Measurements from ENCODE around the gene SZRD1. TPM values are rescaled to one million over a fixed set of nuclear protein-coding genes. Genes with fewer than 3 reads are reported as not detected.

SZRD1 gene
- total and polyA plus RNA-seq, 3 donors from 2014 or later = 47.8 to 88.5 (median 57.9) TPM

DNA sequence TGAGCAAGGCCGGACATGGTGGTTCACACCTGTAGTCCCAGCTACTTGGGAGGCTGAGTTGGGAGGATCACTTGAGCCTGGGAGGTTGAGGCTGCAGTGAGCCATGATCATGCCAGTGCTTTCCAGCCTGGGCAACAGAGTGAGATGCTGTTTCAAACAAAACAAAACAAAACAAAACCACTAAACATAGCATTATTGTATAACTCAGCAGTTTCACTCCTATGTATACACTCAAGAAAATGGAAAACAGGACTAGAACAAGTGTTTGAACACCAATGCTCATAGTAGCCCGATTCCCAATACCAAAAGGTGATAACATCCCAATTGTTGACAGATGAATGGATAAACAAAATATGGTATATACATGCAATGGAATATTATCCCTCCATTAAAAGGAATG lies 71.5 kb downstream of the SZRD1 start:
- Histone ChIP-seq H3K4me3 (no peak overlapping the region), H3K36me3 (ENCODE audit: low read depth, missing control alignments) (no peaks in the 10 kb centered on the region), H3K27ac (no peak overlapping the region), H3K27me3 (no peaks in the 10 kb centered on the region), H3K9me3 (no peaks in the 10 kb centered on the region), H3K4me1 (peaks cover 14% of the 10 kb centered on the region)
- TF ChIP-seq CTCF (IDR thresholded peaks at IDR 0.05) (no peak), POLR2A (IDR thresholded peaks at IDR 0.05) (no peak)
- DNase-seq = no peak
- 86 to 94% methylated on average over 2 of the region's 2 CpGs for WGBS, 2 donors
- intact Hi-C loops (cut with DNase I; ENCODE audit: low total_unique reads) = no loop called here

DNA sequence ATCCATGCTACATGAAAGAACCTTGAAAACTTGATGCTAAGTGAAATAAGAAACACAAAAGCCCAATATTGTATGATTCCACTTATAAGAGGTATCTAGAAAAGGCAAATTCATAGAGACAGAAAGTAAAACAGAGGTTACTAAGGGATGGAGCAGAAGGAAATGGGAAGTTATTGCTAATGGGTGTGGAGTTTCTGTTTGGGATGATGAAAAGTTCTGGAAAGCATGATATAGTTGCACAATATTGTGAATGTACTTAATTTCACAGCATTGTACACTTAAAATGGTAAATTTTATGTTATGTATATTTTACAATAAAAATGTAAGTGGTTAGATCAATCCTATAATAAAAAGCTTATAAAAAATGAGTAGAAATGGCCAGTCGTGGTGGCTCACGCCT lies 71.9 kb downstream of the SZRD1 start:
- no peaks in the 10 kb centered on the region for H3K27me3 ChIP-seq
- intact Hi-C loops (cut with DNase I; ENCODE audit: low total_unique reads) = no loop called here
- peaks cover 18% of the 10 kb centered on the region for H3K4me1 ChIP-seq
- H3K27ac ChIP-seq = no peak overlapping the region
- 72 to 75% methylated on average over 2 of the region's 2 CpGs for WGBS, 2 donors
- H3K4me3 ChIP-seq = no peak overlapping the region
- no peaks in the 10 kb centered on the region for H3K36me3 ChIP-seq (ENCODE audit: low read depth, missing control alignments)
- H3K9me3 ChIP-seq = no peaks in the 10 kb centered on the region
- TF ChIP-seq CTCF (IDR thresholded peaks at IDR 0.05) (no peak), POLR2A (IDR thresholded peaks at IDR 0.05) (no peak)
- DNase-seq = no peak

GRCh38 chr1:16440131-16440469 lies 73.1 kb downstream of the SZRD1 start:
- WGBS, 2 donors = 30 to 40% methylated on average over 7 of the region's 7 CpGs
- peak overlapping the region; percentile 90 to 93 for H3K4me3 ChIP-seq
- no peak for DNase-seq
- H3K27ac ChIP-seq = peak overlapping the region; percentile 47 to 78
- intact Hi-C loops (cut with DNase I; ENCODE audit: low total_unique reads) = no loop called here
- H3K9me3 ChIP-seq = no peaks in the 10 kb centered on the region
- no peaks in the 10 kb centered on the region for H3K27me3 ChIP-seq
- H3K4me1 ChIP-seq = peaks cover 25% of the 10 kb centered on the region
- H3K36me3 ChIP-seq (ENCODE audit: low read depth, missing control alignments) = no peaks in the 10 kb centered on the region
- TF ChIP-seq CTCF (IDR thresholded peaks at IDR 0.05) (no peak), POLR2A (IDR thresholded peaks at IDR 0.05) (no peak)

DNA sequence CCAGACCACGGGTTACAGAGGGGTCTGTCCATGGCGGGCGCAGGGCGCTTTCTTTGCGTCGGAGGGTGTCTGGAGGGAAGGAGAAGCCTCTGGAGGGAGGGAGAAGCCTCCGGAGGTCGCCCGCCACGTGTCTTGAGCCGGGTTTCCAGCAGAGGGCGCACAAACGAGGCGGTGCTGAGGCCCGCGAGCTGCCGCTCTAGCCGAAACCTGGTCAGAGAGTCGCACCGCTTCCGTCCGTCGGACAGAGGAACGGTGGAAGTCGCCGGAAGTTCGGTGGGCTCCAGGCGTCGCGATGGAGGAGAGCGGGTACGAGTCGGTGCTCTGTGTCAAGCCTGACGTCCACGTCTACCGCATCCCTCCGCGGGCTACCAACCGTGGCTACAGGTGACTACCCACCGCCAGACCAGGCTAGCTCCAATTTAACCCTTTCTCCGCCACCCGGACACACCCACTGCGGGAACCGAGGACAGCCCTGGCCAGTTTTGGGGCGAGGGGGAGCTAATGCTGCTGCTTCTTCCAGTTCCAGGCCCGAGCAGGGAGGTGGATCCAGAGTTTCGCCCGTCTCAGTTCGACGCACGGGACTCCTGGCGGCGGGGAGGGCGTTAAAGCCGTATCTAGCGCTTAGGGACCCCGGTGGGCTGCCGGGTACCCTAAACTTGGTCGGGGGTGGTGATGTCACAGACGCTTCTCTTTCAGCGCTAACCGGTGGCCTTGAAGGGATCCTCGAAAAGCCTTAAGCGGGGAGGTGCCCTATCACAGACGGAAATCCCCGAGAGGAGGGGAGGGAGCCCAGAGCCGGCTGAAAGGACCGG lies 73.6 kb downstream of the SZRD1 start, which contains the start of gene NECAP2:
Gene NECAP2, plus strand, starts transcription at position 255 of the 812 bp plus-strand sequence. Its CDS starts 38 bp downstream, at position 293.
- Histone ChIP-seq H3K36me3 (ENCODE audit: low read depth, missing control alignments) (no peaks in the 10 kb centered on the region), H3K27me3 (no peaks in the 10 kb centered on the region), H3K27ac (peak within 1 kb of the TSS; percentile 78 to 87), H3K9me3 (no peaks in the 10 kb centered on the region), H3K4me1 (peaks cover 25% of the 10 kb centered on the region), H3K4me3 (peak within 1 kb of the TSS; percentile 90 to 93)
- intact Hi-C loops (cut with DNase I; ENCODE audit: low total_unique reads) = no loop called here
- 0 to 1% methylated on average over 12 to 65 of the region's 68 CpGs for WGBS, 2 donors
- DNase-seq = peak; percentile 96
- TF ChIP-seq POLR2A (IDR thresholded peaks at IDR 0.05) (no peak), CTCF (IDR thresholded peaks at IDR 0.05) (peak; percentile 85 to 94 (median 89))

DNA sequence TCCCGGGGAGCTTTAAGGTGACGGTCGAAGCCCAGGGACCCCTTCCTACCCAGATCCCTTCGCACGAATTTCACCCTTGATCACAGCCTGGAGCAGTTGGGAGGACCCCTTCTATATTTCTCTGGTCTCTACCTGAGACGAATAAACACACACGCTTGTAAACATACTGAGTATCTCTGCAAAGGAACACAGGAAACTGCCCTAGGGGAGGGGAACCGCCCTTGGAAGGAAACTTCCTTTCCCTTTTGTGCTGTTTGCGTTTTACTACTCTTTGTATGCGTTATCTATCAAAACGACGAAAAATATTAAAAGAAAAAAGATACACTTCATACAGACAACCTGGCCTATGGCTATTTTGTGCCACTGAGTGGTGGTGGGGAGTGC lies 74.2 kb downstream of the SZRD1 start:
- no peak for DNase-seq
- no peaks in the 10 kb centered on the region for H3K27me3 ChIP-seq
- 1% methylated on average over 10 to 12 of the region's 12 CpGs for WGBS, 2 donors
- H3K4me1 ChIP-seq = peaks cover 25% of the 10 kb centered on the region
- no peaks in the 10 kb centered on the region for H3K36me3 ChIP-seq (ENCODE audit: low read depth, missing control alignments)
- intact Hi-C loops (cut with DNase I; ENCODE audit: low total_unique reads) = no loop called here
- H3K9me3 ChIP-seq = no peaks in the 10 kb centered on the region
- peak overlapping the region; percentile 78 to 87 for H3K27ac ChIP-seq
- H3K4me3 ChIP-seq = peak overlapping the region; percentile 90 to 93
- no peak for TF ChIP-seq POLR2A (IDR thresholded peaks at IDR 0.05)
- TF ChIP-seq CTCF (IDR thresholded peaks at IDR 0.05) = no peak
